ENCODE measurements around the gene COPG1. TPM values are rescaled to one million over a fixed set of nuclear protein-coding genes. Genes with fewer than 3 reads are reported as not detected.
A peak's percentile ranks its signal among the peaks of the same experiment; 100 is the strongest.
"Not testable (repeated sequence)": the region's sequence is repeated elsewhere in the genome, so short reads cannot be mapped to it uniquely, and the experiment has no call there.

Gene COPG1
- total and polyA plus RNA-seq, 2 of the 13 experiments (the other 11 are each of a cell fraction or from before 2014, with no cell fraction given): 98.6 to 166 TPM

- intact Hi-C loops (cut with micrococcal nuclease; ENCODE audit: unreplicated experiment) (loop anchor here (1.0 to 5.0 kb wide), 6 partner anchors 14 to 274 kb away; partner anchors contain the start of genes ISY1 and RAB43), in situ Hi-C loops (cut with HindIII; ENCODE audit: extremely low pct_ligation_motif_present, low pct_unique_long_range_greater_than_20kb) (loop anchor here (10.0 kb wide), 1 partner anchor 60 kb away; the partner anchor contains the start of gene CNBP)
- ChIA-PET POLR2A (interaction anchor here (0.9 to 2.2 kb wide), 7 partner anchors 14 to 192 kb away, joined by 3 to 12 read pairs (median 5); a partner anchor contains a TSS), CTCF (ENCODE audit: low intra/inter-chr PET ratio, low total read pairs) (interaction anchor here (1.0 to 2.4 kb wide), 7 partner anchors 16 to 275 kb away, joined by 4 to 20 read pairs (median 14); partner anchors contain the start of genes CNBP and ISY1)
- TF ChIP-seq DNMT3B (CRISPR knock-in tag; conservative IDR thresholded peaks at IDR 0.05): no peak
- 0 out of 2 replicates have a peak, but pooled peaks have one; percentile 33 for TF ChIP-seq ZNF276 (CRISPR knock-in tag; IDR thresholded peaks at IDR 0.05; ENCODE audit: low read depth)
- no peak for TF ChIP-seq TGIF2 (CRISPR knock-in tag; IDR thresholded peaks at IDR 0.05)
- H3K9ac ChIP-seq (ENCODE audit: insufficient read depth, low read depth, low read length): no peak overlapping the region
- H3K36me3 ChIP-seq (replicated peaks in 1 of 2; ENCODE audit: control insufficient read depth in 1 of 2, insufficient read depth in 2 of 2, low read length in 2 of 2): no peaks in the 10 kb centered on the region
- H3K4me3 ChIP-seq (replicated peaks in 1 of 3; ENCODE audit: insufficient read depth in 1 of 3, low read depth in 2 of 3, low read length in 3 of 3): no peak overlapping the region
- BruUV-seq (replicated peaks): no TSS peak
- no peak overlapping the region for H3K27ac ChIP-seq (ENCODE audit: extremely low read length, insufficient read depth, low read length)
- no peak overlapping the region for H2AFZ ChIP-seq (ENCODE audit: low read length)
- 89% methylated on average over 5 of the region's 5 CpGs for WGBS (ENCODE audit: low lambda C conversion rate)
- no peaks in the 10 kb centered on the region; a peak in 1 of 5 replicates for H3K27me3 ChIP-seq (ENCODE audit: control insufficient read depth in 1 of 2, insufficient read depth in 2 of 2, low read length in 2 of 2)
- FAIRE-seq (no peak), DNase-seq (ENCODE audit: low spot score) (no peak), ATAC-seq (no peak)
- H3K4me2 ChIP-seq (ENCODE audit: low read depth, low read length): peak overlapping the region; percentile 52
- no peaks in the 10 kb centered on the region for H4K20me1 ChIP-seq (ENCODE audit: insufficient read depth, low read length)
- H3K4me1 ChIP-seq (ENCODE audit: insufficient read depth, low read length): peaks cover 34% of the 10 kb centered on the region
- H3K9me3 ChIP-seq (ENCODE audit: low read length): no peaks in the 10 kb centered on the region
- peaks cover 22% of the 10 kb centered on the region for H3K79me2 ChIP-seq (ENCODE audit: insufficient read depth, low read length)
Measured at GRCh38 chr3:129245141-129245540, 4.3 kb upstream of the COPG1 start.

GRCh38 chr3:129245641-129246306, 3.6 kb upstream of the COPG1 start:
- ATAC-seq (peak; percentile 87), FAIRE-seq (peak; percentile 96), DNase-seq (ENCODE audit: low spot score) (peak; percentile 91)
- BruUV-seq (replicated peaks); H4K20me1 ChIP-seq (ENCODE audit: insufficient read depth, low read length); H3K27me3 ChIP-seq (ENCODE audit: control insufficient read depth in 1 of 2, insufficient read depth in 2 of 2, low read length in 2 of 2); H3K4me3 ChIP-seq (replicated peaks in 1 of 3; ENCODE audit: insufficient read depth in 1 of 3, low read depth in 2 of 3, low read length in 3 of 3); H3K27ac ChIP-seq (ENCODE audit: extremely low read length, insufficient read depth, low read length); H3K36me3 ChIP-seq (replicated peaks in 1 of 2; ENCODE audit: control insufficient read depth in 1 of 2, insufficient read depth in 2 of 2, low read length in 2 of 2); H3K9ac ChIP-seq (ENCODE audit: insufficient read depth, low read depth, low read length); H3K9me3 ChIP-seq (ENCODE audit: low read length); H2AFZ ChIP-seq (ENCODE audit: low read length): not testable (repeated sequence)
- Histone ChIP-seq H3K4me1 (ENCODE audit: insufficient read depth, low read length) (peaks cover 33% of the 10 kb centered on the region), H3K4me2 (ENCODE audit: low read depth, low read length) (peak overlapping the region; percentile 52), H3K79me2 (ENCODE audit: insufficient read depth, low read length) (peaks cover 28% of the 10 kb centered on the region)
- CTCF ChIA-PET (ENCODE audit: low intra/inter-chr PET ratio, low total read pairs): interaction anchor here (1.0 to 2.4 kb wide), 7 partner anchors 17 to 276 kb away, joined by 4 to 20 read pairs (median 14); partner anchors contain the start of genes CNBP and ISY1
- in situ Hi-C loops (cut with HindIII; ENCODE audit: extremely low pct_ligation_motif_present, low pct_unique_long_range_greater_than_20kb): loop anchor here (10.0 kb wide), 1 partner anchor 61 kb away; the partner anchor contains the start of gene CNBP
- 14% methylated on average over 11 of the region's 11 CpGs for WGBS (ENCODE audit: low lambda C conversion rate)
- POLR2A ChIA-PET: interaction anchor here (0.7 to 2.2 kb wide), 8 partner anchors 15 to 192 kb away, joined by 3 to 12 read pairs (median 4); a partner anchor contains a TSS
- intact Hi-C loops (cut with micrococcal nuclease; ENCODE audit: unreplicated experiment): loop anchor here (1.0 to 5.0 kb wide), 6 partner anchors 15 to 275 kb away; partner anchors contain the start of genes ISY1 and RAB43
- TF ChIP-seq STAG1 (CRISPR knock-in tag; IDR thresholded peaks at IDR 0.05) (peak; percentile 92), HNF1B (CRISPR knock-in tag; IDR thresholded peaks at IDR 0.05) (peak; percentile 76), TFAP4 (IDR thresholded peaks at IDR 0.05; ENCODE audit: borderline replicate concordance, low read depth) (peak; percentile 88), SP140L (CRISPR knock-in tag; IDR thresholded peaks at IDR 0.05; ENCODE audit: borderline replicate concordance) (peak; percentile 29; the same call in 1 of the 2 replicates), PATZ1 (CRISPR knock-in tag; IDR thresholded peaks at IDR 0.05) (peak; percentile 52), ZNF605 (CRISPR knock-in tag; IDR thresholded peaks at IDR 0.05) (0 out of 2 replicates have a peak, but pooled peaks have one; percentile 26)
